Measurements from ENCODE around the gene ZXDC.

Gene ZXDC

DNA sequence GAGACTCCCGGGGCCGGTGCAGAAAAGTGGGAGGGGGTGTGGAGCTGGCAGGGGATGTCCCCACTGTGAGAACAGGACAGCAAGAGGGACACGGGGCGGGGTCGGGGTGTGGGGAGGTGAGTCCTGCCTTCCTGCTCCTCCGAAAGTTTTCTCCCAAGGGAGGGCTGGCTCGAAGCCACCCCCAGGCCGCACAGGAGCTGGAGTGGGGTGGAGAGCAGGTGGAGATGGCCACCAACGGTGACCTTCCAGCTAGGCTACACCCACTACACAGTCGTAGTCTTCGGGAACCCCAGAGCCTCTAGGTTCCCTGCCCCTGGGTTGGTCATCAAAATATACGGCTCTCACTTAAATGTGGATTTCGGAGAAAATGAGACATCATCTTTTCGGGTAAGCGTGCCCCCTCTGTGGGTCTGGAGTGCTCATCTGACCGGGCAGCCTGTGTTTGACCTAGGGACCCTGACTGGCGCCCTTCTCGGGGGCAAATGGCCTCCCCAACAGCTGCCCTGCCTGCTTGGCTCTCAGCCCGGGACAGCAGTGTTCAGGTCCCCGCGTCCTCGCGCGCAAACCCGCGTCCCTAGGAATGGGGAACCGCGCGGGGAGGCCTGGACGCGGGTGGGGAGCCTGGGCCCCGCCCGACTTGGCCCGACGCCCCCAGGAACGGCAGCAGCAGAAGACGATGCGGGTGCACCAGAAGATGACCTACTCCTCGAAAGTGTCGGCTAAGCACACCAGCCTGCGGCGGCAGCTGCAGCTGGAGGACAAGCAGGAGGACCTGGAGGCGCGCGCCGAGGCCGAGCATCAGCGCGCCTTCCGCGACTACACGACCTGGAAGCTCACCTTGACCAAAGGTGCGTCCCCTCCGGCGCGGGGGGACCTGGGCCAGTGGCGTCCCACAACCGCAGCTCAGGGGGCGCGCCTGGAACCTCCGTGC lies 59.8 kb downstream of the ZXDC start:
- TF ChIP-seq, protein P1, sequence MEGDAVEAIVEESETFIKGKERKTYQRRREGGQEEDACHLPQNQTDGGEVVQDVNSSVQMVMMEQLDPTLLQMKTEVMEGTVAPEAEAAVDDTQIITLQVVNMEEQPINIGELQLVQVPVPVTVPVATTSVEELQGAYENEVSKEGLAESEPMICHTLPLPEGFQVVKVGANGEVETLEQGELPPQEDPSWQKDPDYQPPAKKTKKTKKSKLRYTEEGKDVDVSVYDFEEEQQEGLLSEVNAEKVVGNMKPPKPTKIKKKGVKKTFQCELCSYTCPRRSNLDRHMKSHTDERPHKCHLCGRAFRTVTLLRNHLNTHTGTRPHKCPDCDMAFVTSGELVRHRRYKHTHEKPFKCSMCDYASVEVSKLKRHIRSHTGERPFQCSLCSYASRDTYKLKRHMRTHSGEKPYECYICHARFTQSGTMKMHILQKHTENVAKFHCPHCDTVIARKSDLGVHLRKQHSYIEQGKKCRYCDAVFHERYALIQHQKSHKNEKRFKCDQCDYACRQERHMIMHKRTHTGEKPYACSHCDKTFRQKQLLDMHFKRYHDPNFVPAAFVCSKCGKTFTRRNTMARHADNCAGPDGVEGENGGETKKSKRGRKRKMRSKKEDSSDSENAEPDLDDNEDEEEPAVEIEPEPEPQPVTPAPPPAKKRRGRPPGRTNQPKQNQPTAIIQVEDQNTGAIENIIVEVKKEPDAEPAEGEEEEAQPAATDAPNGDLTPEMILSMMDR (IDR thresholded peaks at IDR 0.05; ENCODE audit: control insufficient read depth, extremely low read depth, insufficient read depth), result no peak
- DNase-seq (ENCODE audit: low read depth), result no peak

DNA sequence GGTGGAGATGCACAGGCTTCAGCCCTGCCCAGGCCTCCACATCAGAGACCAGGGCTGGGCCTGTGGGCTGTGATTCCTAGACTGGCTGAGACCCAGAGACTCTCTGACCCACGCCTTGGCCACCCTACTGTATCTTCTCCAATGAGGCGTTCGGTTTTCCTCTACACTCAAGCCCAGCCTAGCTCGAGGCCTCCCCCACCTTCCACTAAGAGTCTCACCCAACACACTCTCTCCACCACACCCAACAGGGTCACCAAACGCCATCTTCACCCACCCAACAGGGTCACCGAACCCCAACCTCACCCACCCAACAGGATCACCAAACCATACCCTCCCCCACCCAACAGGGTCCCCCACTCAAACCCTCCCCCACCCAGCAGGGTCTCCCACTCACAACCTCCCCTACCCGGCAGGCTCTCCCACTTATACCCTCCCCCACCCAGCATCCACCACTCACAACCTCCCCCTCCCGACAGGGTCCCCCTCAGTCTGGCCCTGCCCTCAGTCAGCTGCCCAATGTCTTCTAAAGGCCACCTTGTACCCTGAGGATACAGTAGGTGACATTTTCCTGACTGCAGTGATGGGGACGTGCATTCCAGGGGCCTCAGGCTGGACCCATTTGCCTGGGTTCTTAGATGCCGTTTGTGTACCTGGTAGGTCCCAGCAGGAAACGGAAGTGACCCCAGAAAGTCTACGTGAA lies 60.6 kb downstream of the ZXDC start:
- TF ChIP-seq, protein P1 (IDR thresholded peaks at IDR 0.05; ENCODE audit: control insufficient read depth, extremely low read depth, insufficient read depth), result no peak
- no peak for DNase-seq (ENCODE audit: low read depth)
- H3K4me3 ChIP-seq (ENCODE audit: low read depth, low read length), result no peak overlapping the region

More for the DNA sequence above, 59.8 kb downstream of the ZXDC start:
- no peak overlapping the region for H3K4me3 ChIP-seq (ENCODE audit: low read depth, low read length)

DNA sequence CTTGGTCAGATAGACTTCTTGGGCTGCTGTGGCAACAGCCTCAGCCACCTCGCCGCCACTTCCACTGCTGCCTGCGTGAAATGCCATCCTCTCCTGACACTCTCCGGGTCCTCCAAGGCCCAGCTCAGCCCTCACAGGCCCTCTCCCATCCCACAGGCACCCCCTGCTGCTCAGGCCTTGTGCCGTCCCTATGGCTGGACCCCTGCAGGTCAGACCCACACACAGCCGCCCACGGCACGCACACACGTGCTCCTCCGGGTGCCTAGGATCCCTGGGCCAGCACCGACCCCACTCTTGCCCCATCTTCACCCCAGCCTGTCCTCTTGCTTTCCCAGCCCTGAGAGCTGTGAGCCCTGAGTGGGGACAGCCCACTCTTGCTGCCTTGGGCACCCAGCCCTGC lies 61.3 kb downstream of the ZXDC start:
- H3K4me3 ChIP-seq (ENCODE audit: low read depth, low read length), result no peak overlapping the region
- TF ChIP-seq, protein P1 (IDR thresholded peaks at IDR 0.05; ENCODE audit: control insufficient read depth, extremely low read depth, insufficient read depth), result no peak
- DNase-seq (ENCODE audit: low read depth), result no peak

DNA sequence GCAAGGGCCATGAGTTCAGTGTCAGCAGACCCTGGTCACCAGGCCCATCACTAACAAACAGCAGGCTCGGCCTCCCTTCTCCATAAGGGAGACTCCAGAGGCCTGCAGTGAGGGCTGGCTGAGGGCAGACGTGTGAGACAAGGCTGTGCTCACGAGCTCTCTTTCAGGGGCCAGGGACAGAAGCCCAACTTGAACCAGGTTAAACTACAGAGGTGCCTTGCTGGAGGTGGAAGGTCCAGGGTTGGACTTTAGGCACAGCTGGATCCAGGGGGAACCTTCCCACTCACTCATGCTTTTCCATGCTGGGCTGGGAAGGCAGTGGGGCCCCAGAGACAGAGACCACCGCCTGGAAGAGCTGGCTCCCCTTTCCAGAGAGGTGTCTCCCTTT lies 62.0 kb downstream of the ZXDC start:
- TF ChIP-seq, protein P1 (IDR thresholded peaks at IDR 0.05; ENCODE audit: control insufficient read depth, extremely low read depth, insufficient read depth), result no peak
- DNase-seq (ENCODE audit: low read depth), result no peak
- no peak overlapping the region for H3K4me3 ChIP-seq (ENCODE audit: low read depth, low read length)

DNA sequence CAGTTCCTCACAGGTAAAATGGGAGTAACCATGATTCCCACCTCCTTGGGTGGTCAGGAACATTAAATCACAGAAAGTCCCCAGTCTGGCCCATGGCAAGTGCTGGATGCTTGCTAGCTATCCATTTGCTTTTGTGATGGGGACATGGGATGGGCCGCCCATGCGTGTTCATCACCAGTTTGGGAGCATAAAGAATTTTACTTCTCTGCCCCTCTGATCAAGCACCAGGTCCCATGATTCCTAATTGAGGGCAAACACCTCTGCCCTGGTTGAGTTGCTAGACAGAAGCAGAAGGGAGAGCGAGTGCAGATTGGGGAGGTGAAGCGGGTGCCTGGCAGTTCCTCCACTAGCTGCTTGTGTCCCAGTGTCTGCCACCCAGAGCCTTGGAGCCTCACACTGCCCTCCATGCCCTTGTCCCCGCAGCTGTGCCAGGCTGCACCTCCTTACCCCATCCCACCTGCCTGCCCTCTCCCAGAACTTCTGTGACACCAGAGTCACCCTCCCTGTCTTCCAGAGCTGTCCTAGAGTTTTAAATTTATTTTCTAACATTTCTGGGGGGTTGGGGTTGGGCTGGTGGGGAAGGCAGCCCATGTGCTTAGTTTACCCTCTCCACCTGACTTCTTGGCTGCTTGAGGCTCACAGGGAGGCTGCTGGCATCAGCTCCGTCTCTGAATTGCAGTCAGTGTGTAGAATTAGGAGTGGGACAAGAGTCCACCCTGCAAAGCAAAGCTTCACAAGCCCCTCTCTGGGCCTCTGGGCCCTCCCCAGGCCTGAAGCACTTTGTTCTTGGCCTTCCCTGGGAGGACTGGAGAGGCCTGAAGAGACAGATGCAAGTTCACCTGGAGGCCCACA lies 62.6 kb downstream of the ZXDC start:
- no peak overlapping the region for H3K4me3 ChIP-seq (ENCODE audit: low read depth, low read length)
- TF ChIP-seq, protein P1 (IDR thresholded peaks at IDR 0.05; ENCODE audit: control insufficient read depth, extremely low read depth, insufficient read depth), result no peak
- DNase-seq (ENCODE audit: low read depth), result no peak

DNA sequence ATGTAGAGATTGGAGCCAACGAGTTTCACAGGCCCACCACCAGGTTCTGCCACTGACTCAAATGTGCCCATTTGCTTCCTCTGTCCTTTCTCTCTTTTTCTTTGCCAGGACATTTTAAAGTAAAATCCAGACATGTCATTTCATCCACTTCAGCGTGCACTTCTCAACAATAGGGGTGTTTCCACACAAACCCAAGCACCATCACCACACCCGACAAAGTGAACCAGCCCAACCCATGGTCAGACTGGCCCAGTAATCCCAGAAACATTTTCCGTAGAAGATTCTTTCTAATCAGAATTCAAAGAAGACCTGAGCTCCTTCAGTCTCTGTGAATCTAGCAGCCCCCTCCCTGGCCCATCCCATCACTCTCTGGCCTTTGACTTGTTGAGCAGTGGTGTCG lies 67.6 kb downstream of the ZXDC start:
- TF ChIP-seq, protein P1 (IDR thresholded peaks at IDR 0.05; ENCODE audit: control insufficient read depth, extremely low read depth, insufficient read depth), result no peak
- no peak overlapping the region for H3K4me3 ChIP-seq (ENCODE audit: low read depth, low read length)
- DNase-seq (ENCODE audit: low read depth), result no peak

Data from LNCaP clone FGC (cell line).